H1 (cell line): ENCODE results near the gene CELF2. TPM values are rescaled to one million over a fixed set of nuclear protein-coding genes. Genes with fewer than 3 reads are reported as not detected.

Experiments used
- CTCF ChIA-PET: fragments of 300-600 bp; sonication (Branson Sonifier 250); formaldehyde crosslinking; loops from one replicate; lab custom pipeline; 2021; ENCODE audit not compliant: partially characterized antibody; lab: Charles Lee
- POLR2A ChIA-PET: fragments of 300-600 bp; sonication (Branson Sonifier 250); formaldehyde crosslinking; loops from one replicate; lab custom pipeline; 2021; ENCODE audit warnings: inconsistent platforms; ENCODE audit not compliant: partially characterized antibody; lab: Charles Lee
- DNase-seq, 2 experiments: peaks; one replicate each; pipeline versions ENCODE4 v3.0.0 to v3.0.0-alpha.2; 2010 to 2022; ENCODE audit warnings: low spot score in 2 of 2, low read depth in 1 of 2, mixed read lengths in 1 of 2
- FAIRE-seq: peaks from 2 replicates; lab custom pipeline; 2011; peaks lifted over from hg19 to GRCh38; lab: Jason Lieb, UNC
- H2AFZ ChIP-seq: 2 replicates; pipeline ENCODE4 v1.8.1; 2012; ENCODE audit warnings: low read length, inconsistent platforms
- H2AK5ac ChIP-seq: 2 replicates; pipeline ENCODE4 v1.6.1; 2013; ENCODE audit warnings: low read depth, low read length
- H2BK120ac ChIP-seq: replicated peaks from 2 replicates; pipeline ENCODE3; 2013; ENCODE audit warnings: low read depth, low read length, inconsistent platforms
- H2BK12ac ChIP-seq: 2 replicates; pipeline ENCODE4 v1.6.1; 2013; ENCODE audit warnings: low read depth, low read length
- H2BK15ac ChIP-seq: 2 replicates; pipeline ENCODE4 v1.6.1; 2013; ENCODE audit warnings: low read length
- H2BK20ac ChIP-seq: 2 replicates; pipeline ENCODE4 v1.6.1; 2013; ENCODE audit warnings: low read length
- H2BK5ac ChIP-seq: 2 replicates; pipeline ENCODE4 v1.6.1; 2013; ENCODE audit warnings: low read depth, low read length
- H3K14ac ChIP-seq: 2 replicates; pipeline ENCODE4 v1.6.1; 2013; ENCODE audit warnings: inconsistent platforms; ENCODE audit not compliant: insufficient read length
- H3K18ac ChIP-seq: 2 replicates; pipeline ENCODE4 v1.6.1; 2013; ENCODE audit warnings: low read length; ENCODE audit errors: extremely low read depth
- H3K23ac ChIP-seq: 2 replicates; pipeline ENCODE4 v1.6.1; 2013; ENCODE audit warnings: inconsistent platforms; ENCODE audit not compliant: insufficient read length
- H3K23me2 ChIP-seq: 2 replicates; pipeline ENCODE4 v1.6.1; 2013; ENCODE audit warnings: low read depth, low read length
- H3K27ac ChIP-seq: 2 replicates; pipeline ENCODE4 v1.6.1; 2011; ENCODE audit warnings: low read depth, low read length, inconsistent platforms
- H3K27me3 ChIP-seq, 4 experiments: replicated peaks in 1 of 4; 1 replicate in 1 of 4; 2 replicates in 3 of 4; pipeline versions ENCODE4 v1.6.1 to v1.8.1; 2011 to 2013; ENCODE audit warnings: low read length in 3 of 4, mild to moderate bottlenecking in 3 of 4, inconsistent platforms in 2 of 4, mixed read lengths in 2 of 4, moderate library complexity in 1 of 4; ENCODE audit not compliant: control insufficient read depth in 3 of 4, insufficient read depth in 3 of 4; ENCODE audit errors: extremely low read depth in 1 of 4
- H3K36me3 ChIP-seq, 4 experiments: 2 replicates each; pipeline versions ENCODE4 v1.6.1 to v1.8.1; 2011 to 2013; ENCODE audit warnings: mild to moderate bottlenecking in 4 of 4, low read length in 3 of 4, moderate library complexity in 2 of 4, control low read depth in 1 of 4, inconsistent platforms in 1 of 4; ENCODE audit not compliant: insufficient read depth in 4 of 4, control insufficient read depth in 2 of 4
- H3K4ac ChIP-seq: replicated peaks from 2 replicates; pipeline ENCODE3; 2013; ENCODE audit warnings: low read length, low read depth, mixed read lengths, inconsistent platforms; ENCODE audit not compliant: insufficient read length
- H3K4me1 ChIP-seq, 4 experiments: replicated peaks in 1 of 4; 1 replicate in 1 of 4; 2 replicates in 3 of 4; pipeline versions ENCODE4 v1.6.1 to v1.8.1; 2011 to 2013; ENCODE audit warnings: low read length in 3 of 4, inconsistent platforms in 2 of 4, mixed read lengths in 1 of 4; ENCODE audit not compliant: insufficient read depth in 4 of 4, control insufficient read depth in 3 of 4
- H3K4me2 ChIP-seq, 2 experiments: 2 replicates each; pipeline versions ENCODE4 v1.6.1 to v1.8.1; 2011 to 2013; ENCODE audit warnings: low read depth in 2 of 2, low read length in 2 of 2, control low read depth in 1 of 2, inconsistent platforms in 1 of 2, mild to moderate bottlenecking in 1 of 2; ENCODE audit not compliant: insufficient read depth in 1 of 2
- H3K4me3 ChIP-seq, 4 experiments: fragments of 200-600, 300-600 bp in 1 of 4; sonication (generic), shearing (Covaris generic), sonication (Bioruptor Twin) in 1 of 4; 2 replicates each; pipeline versions ENCODE4 v1.5.1 to v1.8.1; 2011 to 2016; ENCODE audit warnings: low read length in 4 of 4, low read depth in 3 of 4, control low read depth in 2 of 4, inconsistent platforms in 2 of 4, mild to moderate bottlenecking in 2 of 4, mixed read lengths in 1 of 4, moderate library complexity in 1 of 4; ENCODE audit not compliant: insufficient read depth in 2 of 4; ENCODE audit errors: extremely low read depth in 1 of 4
- H3K56ac ChIP-seq: replicated peaks from 2 replicates; pipeline ENCODE3; 2013; ENCODE audit warnings: low read depth, mild to moderate bottlenecking, mixed read lengths, low read length, inconsistent platforms; ENCODE audit not compliant: insufficient read length
- H3K79me1 ChIP-seq: 2 replicates; pipeline ENCODE4 v1.6.1; 2013; ENCODE audit warnings: low read depth, low read length, control low read depth
- H3K79me2 ChIP-seq, 2 experiments: 2 replicates each; pipeline versions ENCODE4 v1.6.1 to v1.8.1; 2012 to 2013; ENCODE audit warnings: low read length in 2 of 2, mild to moderate bottlenecking in 2 of 2, inconsistent platforms in 1 of 2; ENCODE audit not compliant: insufficient read depth in 2 of 2, control insufficient read depth in 1 of 2
- H3K9ac ChIP-seq, 4 experiments: replicated peaks in 1 of 4; 1 replicate in 1 of 4; 2 replicates in 3 of 4; pipeline versions ENCODE4 v1.6.1 to v1.8.1; 2011 to 2013; ENCODE audit warnings: low read depth in 3 of 4, low read length in 3 of 4, control low read depth in 2 of 4, mild to moderate bottlenecking in 2 of 4, moderate library complexity in 2 of 4, inconsistent platforms in 1 of 4; ENCODE audit errors: extremely low read depth in 1 of 4
- H3K9me3 ChIP-seq, 2 experiments: 2 replicates each; pipeline versions ENCODE4 v1.6.1 to v1.8.1; 2012 to 2013; ENCODE audit warnings: mild to moderate bottlenecking in 2 of 2, moderate library complexity in 2 of 2, control low read depth in 1 of 2, inconsistent platforms in 1 of 2, low read depth in 1 of 2, low read length in 1 of 2, mixed read lengths in 1 of 2; ENCODE audit not compliant: insufficient read depth in 2 of 2
- H4K20me1 ChIP-seq, 2 experiments: replicated peaks in 1 of 2; 2 replicates each; pipeline versions ENCODE3 to v1.8.1; 2011 to 2013; ENCODE audit warnings: inconsistent platforms in 2 of 2, low read length in 2 of 2, mild to moderate bottlenecking in 1 of 2; ENCODE audit not compliant: insufficient read depth in 2 of 2, control insufficient read depth in 1 of 2
- H4K5ac ChIP-seq: 2 replicates; pipeline ENCODE4 v1.6.1; 2013; ENCODE audit warnings: low read length, low read depth, mixed read lengths, inconsistent platforms; ENCODE audit not compliant: insufficient read length
- H4K8ac ChIP-seq: 2 replicates; pipeline ENCODE4 v1.8.0; 2013; ENCODE audit warnings: mild to moderate bottlenecking, moderate library complexity, low read length, inconsistent platforms; ENCODE audit not compliant: insufficient read depth; ENCODE audit errors: extremely low read depth
- H4K91ac ChIP-seq: replicated peaks from 2 replicates; pipeline ENCODE3; 2013; ENCODE audit warnings: low read length, mixed read lengths, inconsistent platforms; ENCODE audit not compliant: insufficient read length
- ATF2 ChIP-seq: IDR thresholded peaks from 2 replicates; pipeline ENCODE4 v1.6.1; 2012; ENCODE audit warnings: low read length, inconsistent platforms
- CHD1 ChIP-seq: IDR thresholded peaks from 2 replicates; pipeline ENCODE4 v1.6.1; 2012; ENCODE audit warnings: low read depth, low read length, improper control_type of control experiment
- EZH2 ChIP-seq: fragments of 200-600 bp; sonication (generic); IDR thresholded peaks from 2 replicates; pipeline ENCODE4 v1.7.1; 2012; ENCODE audit warnings: low read depth, mild to moderate bottlenecking, moderate library complexity, low read length, inconsistent platforms; ENCODE audit not compliant: severe bottlenecking
- GABPA ChIP-seq: IDR thresholded peaks from 2 replicates; pipeline ENCODE4 v1.6.1; 2011; ENCODE audit warnings: mild to moderate bottlenecking, low read length, moderate library complexity, borderline replicate concordance; ENCODE audit not compliant: insufficient read depth
- KDM5A ChIP-seq: fragments of 200-600 bp; IDR thresholded peaks from 2 replicates; pipeline ENCODE4 v1.7.1; 2012; ENCODE audit warnings: mild to moderate bottlenecking, low read length, inconsistent platforms, mixed read lengths
- POLR2A ChIP-seq, 2 experiments: IDR thresholded peaks; 1 replicate in 1 of 2; 2 replicates in 1 of 2; pipeline ENCODE4 v1.6.1; 2011; ENCODE audit warnings: low read depth in 2 of 2, low read length in 2 of 2, mild to moderate bottlenecking in 2 of 2; ENCODE audit errors: control extremely low read depth in 1 of 2
- POU5F1 ChIP-seq: IDR thresholded peaks from 2 replicates; pipeline ENCODE4 v1.6.1; 2011; ENCODE audit warnings: low read depth, mild to moderate bottlenecking, low read length, moderate library complexity
- RBBP5 ChIP-seq: IDR thresholded peaks from 2 replicates; pipeline ENCODE4 v1.7.1; 2012; ENCODE audit warnings: low read depth, mild to moderate bottlenecking, inconsistent platforms, low read length, moderate library complexity, borderline replicate concordance
- RXRA ChIP-seq: IDR thresholded peaks from 2 replicates; pipeline ENCODE4 v1.6.1; 2011; ENCODE audit warnings: low read depth, mild to moderate bottlenecking, low read length, moderate library complexity; ENCODE audit not compliant: insufficient read depth
- SP2 ChIP-seq: IDR thresholded peaks from 2 replicates; pipeline ENCODE4 v1.6.1; 2012; ENCODE audit warnings: mild to moderate bottlenecking, low read length, inconsistent platforms
- TBP ChIP-seq: IDR thresholded peaks from 2 replicates; pipeline ENCODE4 v1.6.1; 2011; ENCODE audit warnings: low read depth, low read length, improper control_type of control experiment
- WGBS, 2 experiments: shearing (Covaris generic) in 1 of 2; methylation state at CpG; one replicate each; pipeline versions ENCODE4 v1.1.6 to v1.1.7; 2013 to 2015; ENCODE audit warnings: low lambda C conversion rate in 2 of 2, mixed read lengths in 2 of 2, inconsistent platforms in 1 of 2, low coverage in 1 of 2, missing lambda C conversion rate in 1 of 2; ENCODE audit not compliant: insufficient replicate concordance in 2 of 2, insufficient coverage in 1 of 2, insufficient read length in 1 of 2; ENCODE audit errors: extremely low coverage in 1 of 2, missing lambda C conversion rate in 1 of 2; 5-methylcytosine and 5-hydroxymethylcytosine counted together
- polyA plus RNA-seq, 7 experiments: library from polyadenylated mRNA; depleted of rRNA in 3 of 7; stranded (reverse) in 5 of 7; unstranded in 2 of 7; fragments of >200 nt in 5 of 7; fragments of 200-250 nt in 2 of 7; gene quantifications; 1 replicate in 5 of 7; 2 replicates in 1 of 7; 4 replicates in 1 of 7; pipeline versions ENCODE4 v1.2.1 to v1.2.3, GENCODE V29; 2011 to 2013; ENCODE audit warnings: missing spikeins in 2 of 7, mixed read lengths in 2 of 7
- total RNA-seq: library from RNA; stranded (reverse); fragmentation: NEBNext Ultra II Directional; extraction: Animal tissue kit (Norgen Biotek cat#: 25700); gene quantifications from 2 replicates; pipeline ENCODE4 v1.2.1, GENCODE V29; 2021

The CELF2 gene
- total and polyA plus RNA-seq, 2 of the 8 experiments (the other 6 are each of a cell fraction or from before 2014, with no cell fraction given), result 18.3 to 22.7 TPM

- no peaks in the 10 kb centered on the region for H4K20me1 ChIP-seq
- H3K9me3 ChIP-seq, result no peaks in the 10 kb centered on the region
- no peaks in the 10 kb centered on the region for H3K36me3 ChIP-seq
- ChIA-PET POLR2A (no interaction called here), CTCF (interaction anchor here (0.7 kb wide), 1 partner anchor 70 kb away, joined by 3 read pairs; no protein-coding TSS in a partner anchor)
- H3K18ac ChIP-seq, result no peak overlapping the region
- DNase-seq, result no peak
- no peak overlapping the region for H3K9ac ChIP-seq
- no peak overlapping the region for H3K4ac ChIP-seq
- no peak overlapping the region for H2BK120ac ChIP-seq
- no peak overlapping the region for H2BK20ac ChIP-seq
- 87% methylated on average over 4 of the region's 4 CpGs; no CpG with 5 or more reads in 1 of the 2 experiments for WGBS, 2 experiments
- H4K5ac ChIP-seq, result no peak overlapping the region
- no peak overlapping the region for H3K14ac ChIP-seq
- no peaks in the 10 kb centered on the region for H3K27me3 ChIP-seq
- no peak overlapping the region for H2AFZ ChIP-seq
- H3K79me2 ChIP-seq, result no peaks in the 10 kb centered on the region
- H3K4me3 ChIP-seq, result no peak overlapping the region
- no peak overlapping the region for H4K91ac ChIP-seq
- H2BK12ac ChIP-seq, result no peak overlapping the region
- H2BK5ac ChIP-seq, result no peak overlapping the region
- no peak overlapping the region for H3K56ac ChIP-seq
- H3K27ac ChIP-seq, result no peak overlapping the region
- no peak overlapping the region for H2BK15ac ChIP-seq
- no peak for FAIRE-seq
- peaks cover 0 to 4% (median 0%) of the 10 kb centered on the region in 4 experiments; a peak in 2 of 7 replicates for H3K4me1 ChIP-seq
- no peak overlapping the region for H3K4me2 ChIP-seq
- no peaks in the 10 kb centered on the region for H3K23me2 ChIP-seq
- H3K23ac ChIP-seq, result no peak overlapping the region
- H2AK5ac ChIP-seq, result no peak overlapping the region
- TF ChIP-seq ATF2 (no peak), TBP (no peak), POLR2A (IDR thresholded peaks at IDR 0.05; ENCODE audit: control extremely low read depth in 1 of 2, low read depth in 2 of 2, low read length in 2 of 2) (no peak), EZH2 (no peak), RXRA (no peak), CHD1 (no peak), SP2 (no peak), GABPA (no peak), KDM5A (no peak), RBBP5 (no peak), POU5F1 (no peak)
- no peak overlapping the region for H4K8ac ChIP-seq
- no peaks in the 10 kb centered on the region for H3K79me1 ChIP-seq
These were observed 14.0 kb upstream of the CELF2 start for GRCh38 chr10:11003679-11004078.
